ENCODE measurements around the gene SIAE.

GRCh38 chr11:124657904-124658303 lies 15.6 kb downstream of the SIAE start:
- no peak for TF ChIP-seq CTCF (IDR thresholded peaks at IDR 0.05)
- no peak for TF ChIP-seq POLR2A (IDR thresholded peaks at IDR 0.05)

Data from testis (tissue), 2 donors.